ENCODE data around the gene GINS2.
A peak's percentile ranks its signal among the peaks of the same experiment; 100 is the strongest.

The GINS2 gene

DNA sequence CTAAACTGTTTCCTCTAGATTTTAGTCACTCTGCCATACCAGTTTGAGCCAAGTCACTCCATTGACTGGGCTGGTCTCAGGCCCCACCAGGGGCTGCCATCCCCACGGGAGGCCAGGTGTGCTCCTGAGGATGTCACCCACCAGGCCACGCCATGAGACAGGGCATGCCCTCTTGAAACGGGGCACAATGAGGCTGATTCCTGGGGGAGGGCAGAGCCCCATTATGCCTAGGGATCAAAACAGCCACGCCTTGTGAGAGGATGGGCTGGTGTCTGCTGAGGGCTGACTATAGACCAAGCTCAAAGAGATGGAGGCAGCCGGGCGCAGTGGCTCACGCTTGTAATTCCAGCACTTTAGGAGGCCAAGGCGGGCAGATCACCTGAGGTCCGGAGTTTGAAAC is 21.5 kb downstream of the GINS2 start:
- DNase-seq = no peak

DNA sequence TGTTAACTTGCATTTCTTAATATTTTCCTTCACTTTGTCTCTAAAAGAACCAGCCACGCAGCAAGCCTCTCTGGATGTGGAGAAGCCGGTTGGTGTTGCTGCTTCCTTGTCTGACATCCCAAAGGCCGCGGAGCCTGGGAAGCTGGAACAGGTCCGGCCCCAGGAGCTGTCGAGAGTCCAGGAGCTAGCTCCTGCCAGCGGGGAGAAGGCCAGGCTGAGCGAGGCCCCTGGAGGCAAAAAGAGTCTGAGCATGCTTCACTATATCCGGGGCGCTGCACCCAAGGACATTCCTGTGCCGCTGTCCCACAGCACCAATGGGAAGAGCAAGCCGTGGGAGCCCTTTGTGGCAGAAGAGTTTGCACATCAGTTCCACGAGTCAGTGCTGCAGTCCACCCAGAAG is 22.8 kb downstream of the GINS2 start:
- DNase-seq = no peak

DNA sequence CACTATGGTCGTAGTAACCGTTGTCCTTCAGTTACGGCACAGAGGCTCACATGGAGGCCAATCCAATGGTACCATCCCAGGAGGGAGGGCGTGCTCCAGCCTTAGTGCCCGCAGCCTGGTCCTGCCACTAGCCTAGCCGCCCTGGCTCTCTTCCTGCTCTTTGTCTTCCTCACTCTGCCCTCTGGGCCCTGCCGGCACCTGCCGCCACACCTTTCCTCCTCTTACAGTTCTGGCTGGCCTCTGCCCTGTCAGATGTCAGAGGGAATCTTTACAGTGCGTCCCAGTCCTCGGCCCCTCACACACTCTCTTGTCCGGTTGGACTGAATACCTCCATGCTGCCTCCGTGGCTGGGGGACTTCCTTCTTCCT is 23.4 kb downstream of the GINS2 start:
- no peak for DNase-seq

- DNase-seq = no peak
Observed at GRCh38 chr16:85664580-85665372, 24.0 kb downstream of the GINS2 start.

- DNase-seq = peak in 1 of 2 experiments; percentile 15
Observed at GRCh38 chr16:85663891-85664321, 24.8 kb downstream of the GINS2 start.

- DNase-seq = no peak
Observed at GRCh38 chr16:85662976-85663830, 25.6 kb downstream of the GINS2 start.

- no peak for DNase-seq
Observed at GRCh38 chr16:85662482-85662812, 26.3 kb downstream of the GINS2 start.

DNA sequence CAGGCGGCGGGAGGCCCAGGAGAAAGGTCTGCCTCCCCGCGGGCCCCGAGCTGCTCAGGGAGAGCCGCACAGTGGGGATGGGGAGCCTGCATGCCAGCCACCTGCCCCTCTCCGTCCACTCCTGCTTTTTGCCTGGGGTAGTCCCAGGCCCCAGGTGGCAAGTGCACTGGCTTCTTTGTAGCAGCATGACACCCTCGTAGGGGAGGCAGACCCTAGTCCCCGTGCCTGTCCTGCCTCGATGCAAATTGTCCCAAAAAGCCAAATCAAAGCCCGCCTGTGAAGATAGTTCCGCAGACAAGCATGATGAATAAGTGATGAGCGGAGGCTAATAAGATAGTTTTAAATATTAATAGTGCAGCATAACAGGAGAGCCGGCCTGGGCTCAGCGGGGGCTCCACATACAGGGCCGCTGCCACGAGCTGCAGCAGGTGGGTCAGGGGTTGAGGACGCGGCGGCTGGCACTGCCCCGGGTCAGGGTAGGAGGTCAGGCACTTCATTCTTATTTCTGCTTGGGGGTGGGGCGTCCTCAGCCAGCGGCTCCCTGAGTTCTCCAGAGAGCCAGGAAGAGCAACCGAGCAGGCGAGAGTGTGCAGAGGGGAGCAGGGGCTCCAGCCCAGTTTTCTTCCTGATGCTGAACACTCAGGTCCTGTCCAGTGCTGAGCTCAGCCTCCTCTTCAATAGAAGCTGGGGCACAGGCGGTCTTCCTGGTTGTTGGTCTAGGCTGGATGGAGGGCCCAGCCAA is 26.8 kb downstream of the GINS2 start:
- DNase-seq = no peak

DNA sequence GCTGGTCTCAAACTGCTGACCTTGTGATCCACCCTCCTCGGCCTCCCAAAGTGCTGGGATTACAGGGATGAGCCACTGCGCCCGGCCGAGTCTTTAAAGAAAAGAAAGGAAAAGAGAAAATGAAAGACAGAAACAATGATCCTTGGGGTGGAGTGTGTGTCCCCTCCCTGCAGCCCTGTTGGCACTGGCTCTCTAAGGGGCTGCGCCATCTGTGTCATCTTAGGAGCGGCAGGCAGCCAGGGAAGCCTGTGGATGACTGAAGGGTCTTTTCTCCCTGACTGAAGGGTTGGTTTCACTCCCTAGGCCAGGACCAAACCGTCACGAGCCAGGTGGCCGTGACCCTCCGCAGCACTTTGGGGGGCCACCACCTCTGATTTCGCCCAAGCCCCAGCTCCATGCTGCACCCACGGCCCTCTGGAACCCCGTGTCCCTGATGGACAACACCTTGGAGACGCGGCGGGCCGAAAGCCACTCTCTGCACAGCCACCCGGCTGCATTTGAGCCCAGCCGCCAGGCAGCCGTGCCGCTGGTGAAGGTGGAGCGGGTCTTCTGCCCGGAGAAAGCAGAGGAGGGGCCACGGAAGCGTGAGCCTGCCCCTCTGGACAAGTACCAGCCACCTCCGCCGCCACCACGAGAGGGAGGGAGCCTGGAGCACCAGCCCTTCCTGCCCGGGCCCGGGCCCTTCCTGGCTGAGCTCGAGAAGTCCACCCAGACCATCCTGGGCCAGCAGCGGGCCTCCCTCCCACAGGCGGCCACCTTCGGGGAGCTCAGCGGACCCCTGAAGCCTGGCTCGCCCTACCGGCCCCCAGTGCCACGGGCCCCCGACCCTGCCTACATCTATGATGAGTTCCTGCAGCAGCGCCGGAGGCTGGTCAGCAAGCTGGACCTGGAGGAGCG is 27.7 kb downstream of the GINS2 start:
- DNase-seq = no peak

GRCh38 chr16:85659805-85660511 is 28.8 kb downstream of the GINS2 start:
- DNase-seq = no peak

- DNase-seq = no peak
Observed at GRCh38 chr16:85659336-85659735, 29.4 kb downstream of the GINS2 start.

DNA sequence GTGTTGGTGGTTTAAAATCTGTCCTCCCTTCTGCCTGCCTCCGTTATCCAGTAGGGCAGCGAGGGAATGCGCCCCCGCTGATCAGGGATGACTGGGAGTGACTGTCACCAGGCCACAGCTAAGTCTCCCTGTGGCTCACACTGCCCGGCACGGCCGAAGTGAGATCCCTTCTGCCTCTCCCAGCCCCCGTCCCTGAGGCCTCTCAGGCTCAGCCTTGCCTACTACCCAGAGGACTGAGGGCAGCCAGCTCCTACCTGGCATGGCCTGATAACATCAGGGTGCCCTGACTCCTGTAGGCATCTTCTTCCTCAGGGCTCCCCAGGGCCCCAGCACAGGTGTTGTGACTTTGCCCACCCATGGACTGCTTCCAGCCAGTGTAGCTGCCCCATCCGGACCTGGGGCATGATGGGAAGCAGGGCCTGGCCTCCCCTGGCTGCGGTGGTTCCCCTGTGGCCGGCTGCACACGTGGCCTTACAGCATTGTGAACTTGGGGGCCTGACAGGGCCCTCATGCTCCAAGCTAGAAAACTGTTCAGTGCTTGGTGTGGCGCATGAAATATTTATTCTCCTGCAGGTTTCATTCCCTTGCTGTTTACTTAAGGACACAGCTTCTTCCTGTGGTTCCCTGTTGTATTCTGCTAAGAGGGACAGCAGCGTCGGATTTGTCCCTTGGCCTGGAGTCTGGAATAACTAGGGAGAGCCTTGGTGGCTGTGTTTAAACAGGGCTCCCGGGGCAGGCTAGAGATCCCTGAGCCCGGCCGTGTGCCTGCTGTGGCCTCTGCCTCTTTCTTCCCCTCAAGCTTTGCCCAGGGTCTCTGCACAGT is 30.0 kb downstream of the GINS2 start:
- no peak for DNase-seq

DNA sequence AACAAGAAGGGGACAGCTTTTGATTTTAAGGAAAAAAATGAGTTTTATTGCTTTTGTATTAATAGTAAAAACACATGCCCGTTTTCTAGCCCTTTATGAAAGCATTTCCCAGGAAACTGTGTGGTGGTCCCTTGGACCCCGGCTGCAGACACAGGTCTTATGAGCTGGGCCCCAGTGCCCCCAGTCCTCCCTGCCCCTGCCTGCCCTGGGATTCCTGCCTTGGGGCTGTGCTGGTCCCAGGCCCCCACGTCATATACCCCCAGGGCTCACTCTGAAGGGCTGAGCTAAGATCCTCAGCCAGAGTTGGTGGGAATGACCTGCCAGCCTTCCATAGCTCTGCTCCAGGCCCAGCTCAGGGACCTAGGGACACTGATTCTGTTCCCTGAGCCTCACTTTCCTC is 30.8 kb downstream of the GINS2 start:
- no peak for DNase-seq

DNA sequence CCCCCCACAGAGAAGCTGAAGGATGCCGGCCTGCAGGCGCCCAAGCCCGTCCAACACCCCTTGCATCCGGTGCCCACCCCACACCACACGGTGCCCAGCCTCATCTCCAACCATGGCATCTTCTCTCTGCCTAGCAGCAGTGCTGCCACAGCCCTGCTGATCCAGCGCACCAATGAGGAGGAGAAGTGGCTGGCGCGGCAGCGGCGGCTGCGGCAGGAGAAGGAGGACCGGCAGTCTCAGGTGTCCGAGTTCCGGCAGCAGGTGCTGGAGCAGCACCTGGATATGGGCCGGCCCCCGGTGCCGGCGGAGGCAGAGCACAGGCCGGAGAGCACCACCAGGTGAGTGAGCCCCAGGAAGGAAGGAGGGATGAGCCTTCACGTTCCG is 31.5 kb downstream of the GINS2 start:
- DNase-seq = no peak

DNA sequence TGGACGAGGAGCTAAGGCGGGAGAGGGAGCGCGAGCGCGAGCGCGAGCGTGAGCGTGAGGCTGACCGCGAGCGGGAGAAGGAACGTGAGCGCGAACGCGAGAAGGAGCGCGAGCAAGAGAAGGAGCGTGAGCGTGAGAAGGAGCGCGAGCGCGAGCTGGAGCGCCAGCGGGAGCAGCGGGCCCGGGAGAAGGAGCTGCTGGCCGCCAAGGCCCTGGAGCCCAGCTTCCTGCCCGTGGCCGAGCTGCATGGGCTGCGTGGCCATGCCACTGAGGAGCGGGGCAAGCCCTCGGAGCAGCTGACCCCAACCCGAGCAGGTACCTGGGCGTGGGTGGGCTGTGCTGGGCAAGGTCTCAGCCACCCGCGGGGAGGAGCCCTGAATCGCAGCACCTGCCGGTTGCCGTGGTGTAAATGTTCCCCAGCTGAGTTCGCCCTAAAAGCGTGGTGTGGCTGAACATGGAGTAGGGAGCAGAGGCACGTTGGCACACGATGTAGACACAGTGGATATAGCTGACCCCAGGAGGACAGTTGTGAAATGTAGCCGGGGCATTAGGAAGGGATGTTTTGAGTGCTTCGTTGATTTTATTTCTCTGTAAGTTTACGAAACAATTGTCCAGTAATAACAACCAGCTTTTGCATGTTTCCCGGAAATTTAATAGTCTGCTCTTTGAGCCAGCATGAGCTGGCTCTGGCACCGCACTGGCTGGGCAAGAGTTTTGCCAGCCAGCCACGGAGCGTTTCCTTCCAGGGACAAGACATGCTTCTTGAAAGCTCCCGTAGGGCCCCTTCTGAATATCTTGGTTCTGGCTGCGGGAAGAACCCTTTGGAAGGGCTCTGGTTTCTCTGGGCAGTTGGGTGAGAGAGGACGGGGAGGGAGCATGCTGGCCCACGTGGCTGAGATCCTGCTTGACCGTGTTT is 32.1 kb downstream of the GINS2 start:
- DNase-seq = no peak

DNA sequence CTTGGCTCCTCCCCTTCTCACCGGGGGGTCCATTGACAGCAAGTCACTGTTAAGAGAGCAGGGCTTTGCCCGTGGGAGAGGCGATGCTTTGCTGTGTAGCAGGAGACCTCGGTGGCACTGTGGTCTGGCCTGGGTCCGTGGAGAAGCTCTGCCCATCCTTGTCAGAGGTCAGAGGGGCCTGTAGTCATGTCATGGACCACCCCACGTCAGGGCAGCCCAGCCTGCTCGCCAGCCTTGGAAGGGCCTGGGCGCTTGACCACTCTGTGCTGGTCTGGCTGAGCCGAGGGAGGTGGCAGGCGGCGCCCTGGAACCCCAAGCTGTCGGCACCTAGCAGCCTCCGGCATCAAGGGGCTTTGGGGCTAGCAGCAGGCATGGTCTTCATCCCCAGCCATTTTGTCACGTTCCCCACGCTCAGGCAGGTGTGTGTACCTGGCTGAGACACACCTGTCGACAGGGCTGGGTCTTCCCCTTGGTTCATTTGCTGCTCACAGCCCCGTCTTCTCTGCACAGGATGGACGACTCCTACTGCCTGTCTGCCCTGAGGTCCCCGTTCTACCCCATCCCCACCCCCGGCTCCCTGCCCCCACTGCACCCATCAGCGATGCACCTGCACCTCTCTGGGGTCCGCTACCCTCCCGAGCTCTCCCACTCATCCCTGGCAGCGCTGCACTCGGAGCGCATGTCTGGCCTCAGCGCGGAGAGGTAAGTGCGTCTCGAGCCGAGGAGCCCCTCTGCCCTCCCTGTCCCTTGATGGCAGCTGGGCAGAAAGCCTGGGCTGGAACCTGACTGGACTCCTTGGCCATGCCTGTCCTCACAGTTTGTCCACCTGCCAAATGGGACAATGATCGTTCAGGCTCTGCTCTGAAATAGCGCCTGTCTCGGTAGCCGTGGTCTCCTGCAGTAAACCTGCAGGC is 33.3 kb downstream of the GINS2 start:
- no peak for DNase-seq

- no peak for DNase-seq
Observed at GRCh38 chr16:85654251-85655095, 34.3 kb downstream of the GINS2 start.
